Kidney (tissue), 14 donors: ENCODE data around the gene DYNC2H1. TPM values are rescaled to one million over a fixed set of nuclear protein-coding genes. Genes with fewer than 3 reads are reported as not detected.

Experiments used
- DNase-seq, 5 donors: peaks; one replicate each; pipeline ENCODE4 v3.0.0-alpha.2; 2013 to 2020
- FAIRE-seq: peaks from 2 replicates; lab custom pipeline; 2012; peaks lifted over from hg19 to GRCh38; lab: Jason Lieb, UNC
- H3K27ac ChIP-seq, 2 donors: one replicate each; pipeline ENCODE4 v1.7.0; 2013; ENCODE audit warnings: low read depth in 2 of 2, low read length in 2 of 2, inconsistent platforms in 1 of 2
- H3K27me3 ChIP-seq: one replicate; pipeline ENCODE4 v1.7.1; 2013; ENCODE audit warnings: low read length, inconsistent platforms; ENCODE audit not compliant: control insufficient read depth, insufficient read depth
- H3K36me3 ChIP-seq, 3 donors: one replicate each; pipeline versions ENCODE4 v1.7.0 to v1.7.1; 2013; ENCODE audit warnings: low read length in 3 of 3, control low read depth in 1 of 3, inconsistent platforms in 1 of 3; ENCODE audit not compliant: insufficient read depth in 3 of 3, control insufficient read depth in 2 of 3
- H3K4me1 ChIP-seq, 3 donors: one replicate each; pipeline versions ENCODE4 v1.7.0 to v1.7.1; 2013; ENCODE audit warnings: low read length in 3 of 3, inconsistent platforms in 1 of 3, low read depth in 1 of 3; ENCODE audit not compliant: control insufficient read depth in 2 of 3, insufficient read depth in 2 of 3
- H3K4me3 ChIP-seq, 3 donors: one replicate each; pipeline versions ENCODE4 v1.7.0 to v1.8.1; 2013; ENCODE audit warnings: low read length in 3 of 3, control low read depth in 1 of 3, inconsistent platforms in 1 of 3
- H3K9ac ChIP-seq, 3 donors: one replicate each; pipeline versions ENCODE4 v1.7.0 to v1.7.1; 2013; ENCODE audit warnings: low read length in 3 of 3, control low read depth in 1 of 3, inconsistent platforms in 1 of 3
- H3K9me3 ChIP-seq, 3 donors: one replicate each; pipeline versions ENCODE4 v1.7.0 to v1.7.1; 2013; ENCODE audit warnings: low read length in 3 of 3, control low read depth in 1 of 3, inconsistent platforms in 1 of 3; ENCODE audit not compliant: control insufficient read depth in 2 of 3, insufficient read depth in 1 of 3
- CTCF ChIP-seq: IDR thresholded peaks from 3 replicates; pipeline ENCODE4 v1.5.1; 2012; ENCODE audit warnings: mild to moderate bottlenecking, moderate library complexity, borderline replicate concordance; ENCODE audit not compliant: insufficient read depth; ENCODE audit errors: extremely low read depth
- intact Hi-C: fragments of 100-400 bp; cut with DNase I; formaldehyde crosslinking; loops from one replicate; pipeline ENCODE4 v1.11.1; 2022
- polyA plus RNA-seq: library from polyadenylated mRNA; stranded (reverse); fragments of 350-450 nt; fragmentation: Illumina TruSeq; extraction: RNeasy Lipid Tissue Mini Kit (QIAGEN cat#74804); gene quantifications from one replicate; pipeline ENCODE4 v1.2.3, GENCODE V29; 2014; ENCODE audit warnings: low read depth, low replicate concordance; ENCODE audit not compliant: insufficient read depth
- total RNA-seq: library from RNA; stranded (reverse); fragmentation: NEBNext Ultra II Directional; extraction: Animal tissue kit (Norgen Biotek cat#: 25700); gene quantifications from one replicate; pipeline ENCODE4 v1.2.1, GENCODE V29; 2021
- donor health status: control.
- donor health status: control.
- donor health status: control.
- donor health status: control.
- donor health status: control.
- donor health status: DM: yes; HTN: yes; CAD: no.
- donor health status: Normal renal cell carcinoma (clear cell type).

Gene DYNC2H1
- total and polyA plus RNA-seq, 2 donors from 2014 or later = 13.5 to 30.9 TPM

DNA sequence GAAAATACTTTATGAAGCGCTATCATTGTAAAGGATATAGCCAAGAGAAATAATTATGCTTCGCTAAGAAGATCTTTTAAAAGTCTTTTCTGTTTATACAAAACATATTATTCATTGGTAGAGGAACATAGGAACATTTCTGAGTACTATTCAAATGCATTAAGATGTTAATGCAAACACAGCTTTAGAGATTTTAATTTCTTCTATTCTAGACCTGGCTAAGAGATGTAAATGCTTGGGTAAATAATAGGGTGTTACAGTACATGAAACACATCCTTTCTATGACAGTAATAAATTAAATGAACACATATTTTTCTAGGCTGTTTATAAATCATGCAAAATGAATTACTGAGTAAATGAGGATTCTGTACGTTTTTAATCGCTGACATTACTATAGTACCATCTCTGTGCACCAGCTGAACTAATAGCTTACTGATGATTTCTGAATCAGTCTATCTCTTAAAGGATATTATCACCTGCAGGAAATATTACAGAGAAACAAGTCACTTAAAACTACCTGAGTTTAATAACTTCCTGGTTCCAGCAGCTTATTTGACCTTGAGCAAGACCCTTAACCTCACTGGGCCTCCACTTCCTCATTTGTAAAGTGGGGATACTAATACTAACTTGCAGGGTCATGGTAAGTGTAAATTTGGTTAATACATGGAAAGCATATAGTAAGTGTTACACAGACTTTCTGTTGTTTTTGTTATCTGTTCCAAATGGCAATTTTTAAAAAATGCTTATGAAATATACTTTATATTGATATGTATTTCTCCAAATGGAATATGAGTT is 344.9 kb downstream of the DYNC2H1 start:
- Histone ChIP-seq H3K27ac (no peak overlapping the region), H3K4me3 (no peak overlapping the region), H3K27me3 (no peaks in the 10 kb centered on the region), H3K36me3 (no peaks in the 10 kb centered on the region), H3K4me1 (no peaks in the 10 kb centered on the region), H3K9ac (no peak overlapping the region), H3K9me3 (no peaks in the 10 kb centered on the region)
- FAIRE-seq = no peak
- TF ChIP-seq CTCF = no peak
- DNase-seq = no peak
- intact Hi-C loops = no loop called here

- Histone ChIP-seq H3K9me3 (no peaks in the 10 kb centered on the region), H3K27me3 (no peaks in the 10 kb centered on the region), H3K27ac (no peak overlapping the region), H3K9ac (no peak overlapping the region), H3K36me3 (peaks cover 0 to 2% (median 0%) of the 10 kb centered on the region in 3 donors), H3K4me1 (no peaks in the 10 kb centered on the region), H3K4me3 (no peak overlapping the region)
- DNase-seq (no peak), FAIRE-seq (no peak)
- intact Hi-C loops = no loop called here
- no peak for TF ChIP-seq CTCF
These were observed 355.2 kb downstream of the DYNC2H1 start for GRCh38 chr11:103464420-103464819.

GRCh38 chr11:103465555-103466140 is 356.4 kb downstream of the DYNC2H1 start:
- H3K36me3 ChIP-seq = peaks cover 0 to 2% (median 0%) of the 10 kb centered on the region in 3 donors
- no peak for TF ChIP-seq CTCF
- FAIRE-seq (no peak), DNase-seq (no peak)
- no peak overlapping the region for H3K4me3 ChIP-seq
- H3K4me1 ChIP-seq = no peaks in the 10 kb centered on the region
- no peaks in the 10 kb centered on the region for H3K27me3 ChIP-seq
- H3K9me3 ChIP-seq = no peaks in the 10 kb centered on the region
- intact Hi-C loops = no loop called here
- H3K9ac ChIP-seq = no peak overlapping the region
- H3K27ac ChIP-seq = no peak overlapping the region
